Liver (tissue), 9 donors: Measurements from ENCODE around the gene ATP6V0A4. TPM values are rescaled to one million over a fixed set of nuclear protein-coding genes. Genes with fewer than 3 reads are reported as not detected.

Source experiments
- DNase-seq: peaks from one replicate; pipeline ENCODE4 v3.0.0-alpha.2; 2017; ENCODE audit warnings: low spot score
- H3K27ac ChIP-seq, 2 donors: one replicate each; pipeline ENCODE4 v1.7.0; 2013; ENCODE audit warnings: inconsistent platforms in 2 of 2, low read length in 2 of 2, control low read depth in 1 of 2, low read depth in 1 of 2, mild to moderate bottlenecking in 1 of 2
- H3K27me3 ChIP-seq, 4 donors: one replicate each; pipeline versions ENCODE4 v1.6.1 to v1.7.0; 2013; ENCODE audit warnings: low read length in 3 of 4, inconsistent platforms in 1 of 4, mild to moderate bottlenecking in 1 of 4, moderate library complexity in 1 of 4; ENCODE audit not compliant: control insufficient read depth in 4 of 4, insufficient read depth in 4 of 4
- H3K36me3 ChIP-seq, 4 donors: one replicate each; pipeline versions ENCODE4 v1.6.1 to v1.7.0; 2013; ENCODE audit warnings: low read length in 3 of 4, mild to moderate bottlenecking in 3 of 4, low read depth in 1 of 4, moderate library complexity in 1 of 4; ENCODE audit not compliant: control insufficient read depth in 4 of 4, insufficient read depth in 3 of 4
- H3K4me1 ChIP-seq, 4 donors: one replicate each; pipeline versions ENCODE4 v1.6.1 to v1.7.0; 2013; ENCODE audit warnings: low read length in 3 of 4, mild to moderate bottlenecking in 3 of 4, moderate library complexity in 1 of 4; ENCODE audit not compliant: control insufficient read depth in 4 of 4, insufficient read depth in 4 of 4
- H3K4me3 ChIP-seq, 3 donors: one replicate each; pipeline versions ENCODE4 v1.6.1 to v1.7.0; 2013; ENCODE audit warnings: low read length in 3 of 3, control low read depth in 1 of 3, low read depth in 1 of 3, mild to moderate bottlenecking in 1 of 3
- H3K9ac ChIP-seq, 2 donors: one replicate each; pipeline ENCODE4 v1.7.0; 2013; ENCODE audit warnings: low read length in 2 of 2, mild to moderate bottlenecking in 2 of 2, moderate library complexity in 2 of 2, control low read depth in 1 of 2, low read depth in 1 of 2
- H3K9me3 ChIP-seq, 4 donors: one replicate each; pipeline versions ENCODE4 v1.6.1 to v1.7.0; 2013; ENCODE audit warnings: low read length in 3 of 4; ENCODE audit not compliant: control insufficient read depth in 4 of 4
- EGR1 ChIP-seq, 2 donors: IDR thresholded peaks; 2 replicates each; pipeline ENCODE4 v1.6.1; 2016 to 2018; ENCODE audit warnings: antibody characterized with exemption in 2 of 2, low read depth in 2 of 2
- FOXA1 ChIP-seq: IDR thresholded peaks from 2 replicates; pipeline ENCODE4 v1.6.1; 2016; ENCODE audit warnings: antibody characterized with exemption
- FOXA2 ChIP-seq: IDR thresholded peaks from 2 replicates; pipeline ENCODE4 v1.6.1; 2016; ENCODE audit warnings: antibody characterized with exemption
- GABPA ChIP-seq, 2 donors: IDR thresholded peaks in 1 of 2; conservative IDR thresholded peaks in 1 of 2; 2 replicates each; pipeline ENCODE4 v1.6.1; 2016; ENCODE audit warnings: antibody characterized with exemption in 2 of 2, mild to moderate bottlenecking in 1 of 2, moderate library complexity in 1 of 2
- HNF4A ChIP-seq, 2 donors: conservative IDR thresholded peaks; 2 replicates each; pipeline ENCODE4 v1.6.1; 2016; ENCODE audit warnings: antibody characterized with exemption in 2 of 2, mild to moderate bottlenecking in 2 of 2
- HNF4G ChIP-seq: IDR thresholded peaks from 2 replicates; pipeline ENCODE4 v1.6.1; 2016; ENCODE audit warnings: antibody characterized with exemption
- JUND ChIP-seq, 2 donors: IDR thresholded peaks; 2 replicates each; pipeline ENCODE4 v1.6.1; 2016; ENCODE audit warnings: antibody characterized with exemption in 2 of 2
- NR2F2 ChIP-seq: IDR thresholded peaks from 2 replicates; pipeline ENCODE4 v1.6.1; 2016; ENCODE audit warnings: antibody characterized with exemption
- RAD21 ChIP-seq, 2 donors: IDR thresholded peaks; 2 replicates each; pipeline ENCODE4 v1.6.1; 2016; ENCODE audit warnings: antibody characterized with exemption in 2 of 2, mild to moderate bottlenecking in 2 of 2
- RXRA ChIP-seq, 2 donors: IDR thresholded peaks; 2 replicates each; pipeline ENCODE4 v1.6.1; 2017 to 2018; ENCODE audit warnings: antibody characterized with exemption in 2 of 2, mild to moderate bottlenecking in 1 of 2
- SP1 ChIP-seq: IDR thresholded peaks from 2 replicates; pipeline ENCODE4 v1.6.1; 2018; ENCODE audit warnings: antibody characterized with exemption, mild to moderate bottlenecking
- TAF1 ChIP-seq: conservative IDR thresholded peaks from 2 replicates; pipeline ENCODE4 v1.6.1; 2016; ENCODE audit warnings: antibody characterized with exemption, mild to moderate bottlenecking
- YY1 ChIP-seq: IDR thresholded peaks from 2 replicates; pipeline ENCODE4 v1.6.1; 2016; ENCODE audit warnings: antibody characterized with exemption, mild to moderate bottlenecking
- WGBS: extraction: QIAGEN DNeasy Blood & Tissue Kit; methylation state at CpG from one replicate; pipeline ENCODE4 v1.1.7; 2013; 5-methylcytosine and 5-hydroxymethylcytosine counted together
- polyA plus RNA-seq, 2 donors: library from polyadenylated mRNA; stranded (reverse) in 1 of 2; unstranded in 1 of 2; fragments of 200-250 nt in 1 of 2; fragments of >200 nt in 1 of 2; fragmentation: Nextera tagmentation in 1 of 2; extraction: Ambion mirVana in 1 of 2; gene quantifications; one replicate each; pipeline versions ENCODE4 v1.2.1 to v1.2.3, GENCODE V29; 2013 to 2015
- total RNA-seq, 2 donors: library from RNA; depleted of rRNA; stranded (reverse); fragments of >200 nt; gene quantifications; one replicate each; pipeline ENCODE4 v1.2.3, GENCODE V29; 2014
- TF ChIP-seq, protein P1 (sequence below): fragments of 150-350 bp; IDR thresholded peaks from 2 replicates; pipeline ENCODE4 v1.5.1; 2017; ENCODE audit warnings: improper control_type of control experiment, low read depth, low read length; ENCODE audit not compliant: missing input control
- TF ChIP-seq, protein P2 (sequence below): IDR thresholded peaks from 2 replicates; pipeline ENCODE4 v1.6.1; 2016; ENCODE audit warnings: antibody characterized with exemption
- TF ChIP-seq, protein P3 (sequence below): IDR thresholded peaks from 2 replicates; pipeline ENCODE4 v1.6.1; 2016; ENCODE audit warnings: antibody characterized with exemption, mild to moderate bottlenecking
- TF ChIP-seq, protein P4 (sequence below): IDR thresholded peaks from 2 replicates; pipeline ENCODE4 v1.6.1; 2016; ENCODE audit warnings: antibody characterized with exemption
- TF ChIP-seq, protein P5 (sequence below): IDR thresholded peaks from 2 replicates; pipeline ENCODE4 v1.6.1; 2016; ENCODE audit warnings: antibody characterized with exemption
- donor health status: healthy.
- donor health status: healthy.
- donor health status: healthy.
- donor health status: healthy.
- donor health status: healthy.

The ATP6V0A4 gene
- total and polyA plus RNA-seq, 4 donors, result not detected

DNA sequence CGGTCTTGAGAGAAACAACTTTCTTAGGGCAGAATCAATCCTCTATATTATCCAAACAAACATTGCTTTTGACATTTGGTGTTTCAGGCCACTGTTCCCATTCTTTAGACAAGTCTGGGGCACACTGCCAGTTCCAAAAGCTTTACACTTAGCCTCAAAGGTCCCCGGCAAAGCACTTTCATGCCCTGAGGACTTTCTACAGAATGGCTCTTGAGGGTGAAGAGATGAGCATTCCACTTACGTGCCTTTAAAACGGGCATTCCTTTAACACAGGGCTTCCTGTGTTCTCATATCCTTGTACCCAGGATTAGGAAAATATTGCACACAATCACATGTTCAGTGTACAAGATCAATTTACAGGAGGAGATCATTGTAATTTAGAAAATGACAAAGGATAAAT is 13.3 kb downstream of the ATP6V0A4 start:
- Histone ChIP-seq H3K9ac (no peak overlapping the region), H3K27ac (no peak overlapping the region), H3K36me3 (no peaks in the 10 kb centered on the region), H3K9me3 (no peaks in the 10 kb centered on the region), H3K4me3 (no peak overlapping the region), H3K27me3 (no peaks in the 10 kb centered on the region), H3K4me1 (no peaks in the 10 kb centered on the region)
- TF ChIP-seq, protein P1, sequence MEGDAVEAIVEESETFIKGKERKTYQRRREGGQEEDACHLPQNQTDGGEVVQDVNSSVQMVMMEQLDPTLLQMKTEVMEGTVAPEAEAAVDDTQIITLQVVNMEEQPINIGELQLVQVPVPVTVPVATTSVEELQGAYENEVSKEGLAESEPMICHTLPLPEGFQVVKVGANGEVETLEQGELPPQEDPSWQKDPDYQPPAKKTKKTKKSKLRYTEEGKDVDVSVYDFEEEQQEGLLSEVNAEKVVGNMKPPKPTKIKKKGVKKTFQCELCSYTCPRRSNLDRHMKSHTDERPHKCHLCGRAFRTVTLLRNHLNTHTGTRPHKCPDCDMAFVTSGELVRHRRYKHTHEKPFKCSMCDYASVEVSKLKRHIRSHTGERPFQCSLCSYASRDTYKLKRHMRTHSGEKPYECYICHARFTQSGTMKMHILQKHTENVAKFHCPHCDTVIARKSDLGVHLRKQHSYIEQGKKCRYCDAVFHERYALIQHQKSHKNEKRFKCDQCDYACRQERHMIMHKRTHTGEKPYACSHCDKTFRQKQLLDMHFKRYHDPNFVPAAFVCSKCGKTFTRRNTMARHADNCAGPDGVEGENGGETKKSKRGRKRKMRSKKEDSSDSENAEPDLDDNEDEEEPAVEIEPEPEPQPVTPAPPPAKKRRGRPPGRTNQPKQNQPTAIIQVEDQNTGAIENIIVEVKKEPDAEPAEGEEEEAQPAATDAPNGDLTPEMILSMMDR, result no peak
- TF ChIP-seq GABPA (IDR thresholded peaks at IDR 0.05 in 1 of 2, conservative IDR thresholded peaks at IDR 0.05 in 1 of 2) (no peak), TAF1 (no peak), FOXA2 (no peak), JUND (IDR thresholded peaks at IDR 0.05) (no peak), HNF4A (conservative IDR thresholded peaks at IDR 0.05) (no peak), HNF4G (no peak), YY1 (no peak), NR2F2 (no peak), FOXA1 (no peak), RAD21 (IDR thresholded peaks at IDR 0.05) (no peak), EGR1 (IDR thresholded peaks at IDR 0.05; ENCODE audit: low read depth in 2 of 2) (no peak), SP1 (no peak), RXRA (IDR thresholded peaks at IDR 0.05) (no peak)
- TF ChIP-seq, protein P2, sequence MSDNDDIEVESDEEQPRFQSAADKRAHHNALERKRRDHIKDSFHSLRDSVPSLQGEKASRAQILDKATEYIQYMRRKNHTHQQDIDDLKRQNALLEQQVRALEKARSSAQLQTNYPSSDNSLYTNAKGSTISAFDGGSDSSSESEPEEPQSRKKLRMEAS, result no peak
- TF ChIP-seq, protein P3, sequence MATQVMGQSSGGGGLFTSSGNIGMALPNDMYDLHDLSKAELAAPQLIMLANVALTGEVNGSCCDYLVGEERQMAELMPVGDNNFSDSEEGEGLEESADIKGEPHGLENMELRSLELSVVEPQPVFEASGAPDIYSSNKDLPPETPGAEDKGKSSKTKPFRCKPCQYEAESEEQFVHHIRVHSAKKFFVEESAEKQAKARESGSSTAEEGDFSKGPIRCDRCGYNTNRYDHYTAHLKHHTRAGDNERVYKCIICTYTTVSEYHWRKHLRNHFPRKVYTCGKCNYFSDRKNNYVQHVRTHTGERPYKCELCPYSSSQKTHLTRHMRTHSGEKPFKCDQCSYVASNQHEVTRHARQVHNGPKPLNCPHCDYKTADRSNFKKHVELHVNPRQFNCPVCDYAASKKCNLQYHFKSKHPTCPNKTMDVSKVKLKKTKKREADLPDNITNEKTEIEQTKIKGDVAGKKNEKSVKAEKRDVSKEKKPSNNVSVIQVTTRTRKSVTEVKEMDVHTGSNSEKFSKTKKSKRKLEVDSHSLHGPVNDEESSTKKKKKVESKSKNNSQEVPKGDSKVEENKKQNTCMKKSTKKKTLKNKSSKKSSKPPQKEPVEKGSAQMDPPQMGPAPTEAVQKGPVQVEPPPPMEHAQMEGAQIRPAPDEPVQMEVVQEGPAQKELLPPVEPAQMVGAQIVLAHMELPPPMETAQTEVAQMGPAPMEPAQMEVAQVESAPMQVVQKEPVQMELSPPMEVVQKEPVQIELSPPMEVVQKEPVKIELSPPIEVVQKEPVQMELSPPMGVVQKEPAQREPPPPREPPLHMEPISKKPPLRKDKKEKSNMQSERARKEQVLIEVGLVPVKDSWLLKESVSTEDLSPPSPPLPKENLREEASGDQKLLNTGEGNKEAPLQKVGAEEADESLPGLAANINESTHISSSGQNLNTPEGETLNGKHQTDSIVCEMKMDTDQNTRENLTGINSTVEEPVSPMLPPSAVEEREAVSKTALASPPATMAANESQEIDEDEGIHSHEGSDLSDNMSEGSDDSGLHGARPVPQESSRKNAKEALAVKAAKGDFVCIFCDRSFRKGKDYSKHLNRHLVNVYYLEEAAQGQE, result no peak
- TF ChIP-seq, protein P4, sequence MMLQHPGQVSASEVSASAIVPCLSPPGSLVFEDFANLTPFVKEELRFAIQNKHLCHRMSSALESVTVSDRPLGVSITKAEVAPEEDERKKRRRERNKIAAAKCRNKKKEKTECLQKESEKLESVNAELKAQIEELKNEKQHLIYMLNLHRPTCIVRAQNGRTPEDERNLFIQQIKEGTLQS, result no peak
- TF ChIP-seq, protein P5, sequence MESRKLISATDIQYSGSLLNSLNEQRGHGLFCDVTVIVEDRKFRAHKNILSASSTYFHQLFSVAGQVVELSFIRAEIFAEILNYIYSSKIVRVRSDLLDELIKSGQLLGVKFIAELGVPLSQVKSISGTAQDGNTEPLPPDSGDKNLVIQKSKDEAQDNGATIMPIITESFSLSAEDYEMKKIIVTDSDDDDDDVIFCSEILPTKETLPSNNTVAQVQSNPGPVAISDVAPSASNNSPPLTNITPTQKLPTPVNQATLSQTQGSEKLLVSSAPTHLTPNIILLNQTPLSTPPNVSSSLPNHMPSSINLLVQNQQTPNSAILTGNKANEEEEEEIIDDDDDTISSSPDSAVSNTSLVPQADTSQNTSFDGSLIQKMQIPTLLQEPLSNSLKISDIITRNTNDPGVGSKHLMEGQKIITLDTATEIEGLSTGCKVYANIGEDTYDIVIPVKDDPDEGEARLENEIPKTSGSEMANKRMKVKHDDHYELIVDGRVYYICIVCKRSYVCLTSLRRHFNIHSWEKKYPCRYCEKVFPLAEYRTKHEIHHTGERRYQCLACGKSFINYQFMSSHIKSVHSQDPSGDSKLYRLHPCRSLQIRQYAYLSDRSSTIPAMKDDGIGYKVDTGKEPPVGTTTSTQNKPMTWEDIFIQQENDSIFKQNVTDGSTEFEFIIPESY, result no peak
- 75% methylated on average over 4 of the region's 4 CpGs for WGBS
- DNase-seq, result no peak
